AG09309 (cell line): ENCODE measurements around the gene FAM222B.
A peak's percentile ranks its signal among the peaks of the same experiment; 100 is the strongest.
"Not testable (repeated sequence)": the region's sequence is repeated elsewhere in the genome, so short reads cannot be mapped to it uniquely, and the experiment has no call there.

Source experiments
- DNase-seq: peaks from one replicate; pipeline ENCODE4 v3.0.0-alpha.2; 2010; ENCODE audit warnings: low read depth
- H3K4me3 ChIP-seq: 2 replicates; pipeline ENCODE4 v1.5.1; 2011; ENCODE audit warnings: mild to moderate bottlenecking, low read depth, low read length, moderate library complexity; ENCODE audit not compliant: control insufficient read depth
- CTCF ChIP-seq: IDR thresholded peaks from 2 replicates; pipeline ENCODE4 v1.5.1; 2011; ENCODE audit warnings: mild to moderate bottlenecking, low read depth, low read length, inconsistent platforms; ENCODE audit not compliant: insufficient read depth, control insufficient read depth; ENCODE audit errors: missing control alignments

Gene FAM222B

DNA sequence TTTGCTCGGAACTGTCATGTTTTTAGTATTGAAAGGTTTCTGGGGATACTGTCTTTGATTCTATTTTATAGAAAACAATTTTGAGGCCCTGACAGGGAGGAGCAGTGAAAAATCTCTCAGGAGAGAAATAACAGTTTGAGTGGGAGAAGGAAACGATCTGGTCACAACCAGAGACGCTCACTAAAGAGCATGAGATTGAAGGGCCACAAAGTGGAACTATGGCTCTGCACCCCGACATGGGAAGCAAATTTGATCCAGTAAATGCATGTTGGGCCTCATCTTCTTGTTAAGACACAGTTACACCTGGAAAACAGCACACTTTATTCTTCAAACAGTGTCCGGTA, 12.7 kb upstream of the FAM222B start:
- TF ChIP-seq CTCF, result no peak
- H3K4me3 ChIP-seq, result peak overlapping the region; percentile 64
- no peak for DNase-seq

DNA sequence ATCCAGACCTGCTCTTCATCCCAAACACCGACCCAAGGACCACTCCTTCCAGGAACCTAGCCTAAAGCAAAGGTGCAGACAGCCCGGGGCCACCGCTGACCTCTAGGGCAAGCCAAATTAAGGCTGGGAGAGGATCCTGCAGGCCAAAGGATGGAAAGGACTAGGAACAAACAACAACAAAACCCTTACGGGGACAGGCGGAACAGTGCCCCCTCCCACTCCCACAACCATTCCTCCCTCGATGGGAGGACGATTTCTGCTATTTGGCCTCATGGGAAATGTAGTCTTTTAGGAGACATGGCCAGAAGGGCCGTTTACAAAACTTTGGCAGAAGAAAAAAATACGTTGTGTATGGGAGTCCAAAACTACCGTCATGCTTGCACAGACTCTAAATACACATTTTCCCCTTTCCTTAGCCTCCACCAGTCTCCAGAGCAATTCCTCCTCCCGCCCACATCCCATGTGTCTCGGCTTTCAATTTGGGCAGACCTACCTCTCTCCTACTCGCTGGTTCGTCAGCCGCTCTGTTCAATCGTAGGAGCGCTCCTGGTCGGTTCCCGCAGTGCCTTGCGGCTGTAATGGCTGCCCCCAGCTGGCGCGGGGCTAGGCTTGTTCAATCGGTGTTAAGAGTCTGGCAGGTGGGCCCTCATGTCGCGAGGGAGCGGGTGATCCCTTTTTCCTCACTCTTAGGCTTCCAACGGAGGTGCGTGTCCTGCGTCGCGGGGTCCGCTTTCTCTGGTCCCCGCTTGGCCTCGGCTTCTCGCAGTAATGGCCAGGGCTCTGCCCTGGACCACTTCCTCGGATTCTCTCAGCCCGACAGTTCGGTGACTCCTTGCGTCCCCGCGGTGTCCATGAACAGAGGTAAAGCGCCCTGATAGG, 12.1 kb upstream of the FAM222B start, which contains the start of gene ERAL1:
ERAL1 (plus strand) TSS at position 560 of the 879 bp plus-strand sequence; CDS start at position 579, 19 bp downstream.
- H3K4me3 ChIP-seq, result peak within 1 kb of the TSS; percentile 64
- TF ChIP-seq CTCF, result peak; percentile 19
- DNase-seq, result peak; percentile 51

DNA sequence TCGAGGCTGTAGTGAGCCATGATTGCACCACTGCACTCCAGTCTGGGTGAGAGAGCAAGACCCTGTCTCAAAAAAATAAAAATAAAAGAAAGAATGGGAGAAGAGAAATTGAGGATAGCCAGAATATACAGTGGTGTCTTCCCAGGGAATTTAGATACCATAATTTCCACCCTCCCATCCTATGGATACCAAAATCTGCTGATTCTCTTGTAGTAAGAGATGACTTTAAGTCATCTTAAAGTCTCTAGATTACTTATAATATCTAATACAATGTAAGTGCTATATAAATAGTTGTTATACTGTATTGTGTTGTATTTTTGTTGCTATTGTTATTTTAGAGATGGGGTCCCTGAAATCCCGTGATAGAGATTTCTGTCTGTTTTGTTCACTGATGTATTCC, 10.7 kb upstream of the FAM222B start:
- TF ChIP-seq CTCF, result no peak
- H3K4me3 ChIP-seq, result no peak overlapping the region
- DNase-seq, result no peak

GRCh38 chr17:28849281-28849680, 6.7 kb upstream of the FAM222B start:
- peak; percentile 15 for TF ChIP-seq CTCF
- DNase-seq, result no peak
- H3K4me3 ChIP-seq, result no peak overlapping the region

DNA sequence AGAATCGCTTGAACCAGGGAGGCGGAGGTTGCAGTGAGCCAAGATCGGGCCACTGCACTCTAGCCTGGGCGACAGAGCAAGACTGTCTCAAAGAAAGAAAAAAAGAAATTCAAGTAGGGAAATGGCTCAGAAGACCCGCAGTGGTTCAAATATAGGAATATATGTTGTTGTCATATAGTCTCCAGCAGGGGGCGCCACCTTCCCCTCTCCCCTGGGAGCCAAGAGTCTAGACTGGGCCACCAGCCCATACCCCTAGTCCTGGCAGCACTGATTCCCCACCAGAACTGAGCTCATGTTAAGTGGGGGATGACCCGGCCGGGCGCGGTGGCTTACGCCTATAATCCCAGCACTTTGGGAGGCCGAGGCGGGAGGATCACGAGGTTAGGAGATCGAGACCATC, 6.1 kb upstream of the FAM222B start:
- not testable (repeated sequence) for H3K4me3 ChIP-seq, DNase-seq
- TF ChIP-seq CTCF, result peak; percentile 37

DNA sequence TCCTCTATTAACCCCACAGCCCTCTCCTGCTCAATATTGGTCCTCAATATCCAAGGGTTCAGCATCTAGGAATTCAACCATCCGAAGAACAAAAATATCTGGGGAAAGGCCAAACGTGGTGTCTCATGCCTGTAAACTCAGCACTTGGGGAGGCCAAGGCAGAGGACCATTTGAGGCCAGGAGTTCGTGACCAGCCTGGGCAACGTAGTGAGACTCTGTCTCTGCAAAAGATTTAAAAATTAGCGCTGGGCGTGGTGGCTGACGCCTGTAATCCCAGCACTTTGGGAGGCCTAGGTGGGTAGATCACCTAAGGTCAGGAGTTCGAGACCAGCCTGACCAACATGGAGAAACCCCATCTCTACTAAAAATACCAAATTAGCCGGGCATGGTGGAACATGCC, 4.1 kb upstream of the FAM222B start:
- DNase-seq, H3K4me3 ChIP-seq: not testable (repeated sequence)

DNA sequence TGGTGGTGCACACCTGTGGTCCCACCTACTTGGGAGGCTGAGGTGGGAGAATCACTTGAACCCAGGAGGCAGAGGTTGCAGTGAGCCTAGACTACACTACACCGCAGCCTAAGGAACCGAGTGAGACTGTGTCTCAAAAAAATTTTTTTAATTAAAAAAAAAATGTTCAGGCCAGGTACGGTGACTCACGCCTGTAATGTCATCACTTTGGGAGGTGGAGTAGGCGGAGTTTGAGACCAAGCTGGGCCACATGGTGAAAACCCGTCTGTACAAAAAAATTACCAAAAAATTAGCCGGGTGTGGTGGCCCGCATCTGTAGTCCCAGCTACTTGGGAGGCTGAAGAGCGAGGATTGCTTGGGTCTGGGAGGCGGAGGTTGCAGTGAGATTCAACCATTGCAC, 3.6 kb upstream of the FAM222B start:
- DNase-seq, result no peak
- H3K4me3 ChIP-seq, result no peak overlapping the region
- no peak for TF ChIP-seq CTCF
